GM12892 (cell line): ENCODE results near the gene CDC14B.

ENCODE experiments used
- POLR2A ChIP-seq: IDR thresholded peaks from 2 replicates; pipeline ENCODE4 v1.6.1; 2011; ENCODE audit warnings: low read depth, low read length, control low read depth
- POLR2AphosphoS5 ChIP-seq: IDR thresholded peaks from 2 replicates; pipeline ENCODE4 v1.6.1; 2011; ENCODE audit warnings: low read depth, low read length, control low read depth

GRCh38 chr9:96509026-96509425, 110.6 kb downstream of the CDC14B start:
- TF ChIP-seq POLR2A: no peak
- no peak for TF ChIP-seq POLR2AphosphoS5
